GM12878 (cell line): ENCODE data around the gene GRIK4.

ENCODE experiments used
- EP300 ChIP-seq, 2 experiments: fragments of 150-350 bp in 1 of 2; IDR thresholded peaks; 2 replicates each; pipeline ENCODE4 v1.6.1; 2011 to 2012; ENCODE audit warnings: low read depth in 2 of 2, low read length in 2 of 2, borderline replicate concordance in 1 of 2, improper control_type of control experiment in 1 of 2, inconsistent platforms in 1 of 2; ENCODE audit not compliant: control insufficient read depth in 1 of 2
- HDAC2 ChIP-seq: fragments of 200-600 bp; sonication (generic); IDR thresholded peaks from 2 replicates; pipeline ENCODE4 v1.6.1; 2017
- JUNB ChIP-seq: IDR thresholded peaks from 2 replicates; pipeline ENCODE4 v1.6.1; 2016; ENCODE audit warnings: antibody characterized with exemption, mild to moderate bottlenecking
- KDM1A ChIP-seq: fragments of 200-600 bp; sonication (generic); IDR thresholded peaks from 2 replicates; pipeline ENCODE4 v1.6.1; 2016; ENCODE audit warnings: borderline replicate concordance
- LARP7 ChIP-seq: fragments of 450-650 bp; IDR thresholded peaks from 2 replicates; pipeline ENCODE4 v1.6.1; 2017; ENCODE audit warnings: mild to moderate bottlenecking
- NFIC ChIP-seq: IDR thresholded peaks from 2 replicates; pipeline ENCODE4 v1.6.1; 2012; ENCODE audit warnings: low read depth, mild to moderate bottlenecking, inconsistent platforms, low read length, moderate library complexity
- NRF1 ChIP-seq: conservative IDR thresholded peaks from 2 replicates; pipeline ENCODE4 v1.6.1; 2011; ENCODE audit warnings: mild to moderate bottlenecking, low read depth, low read length, improper control_type of control experiment
- POLR2A ChIP-seq: IDR thresholded peaks from 2 replicates; pipeline ENCODE4 v1.6.1; 2011; ENCODE audit warnings: low read depth, mild to moderate bottlenecking, low read length
- RAD21 ChIP-seq: IDR thresholded peaks from 2 replicates; pipeline ENCODE4 v1.6.1; 2011; ENCODE audit warnings: mild to moderate bottlenecking, low read depth, low read length, moderate library complexity; ENCODE audit not compliant: insufficient read depth
- TAF1 ChIP-seq: IDR thresholded peaks from 2 replicates; pipeline ENCODE4 v1.6.1; 2011; ENCODE audit warnings: mild to moderate bottlenecking, low read depth, low read length, borderline replicate concordance
- TARDBP ChIP-seq: IDR thresholded peaks from 2 replicates; pipeline ENCODE4 v1.6.1; 2016; ENCODE audit warnings: borderline replicate concordance
- TCF7 ChIP-seq: IDR thresholded peaks from 2 replicates; pipeline ENCODE4 v1.6.1; 2014; ENCODE audit warnings: antibody characterized with exemption, borderline replicate concordance
- TF ChIP-seq, protein P1 (sequence below), 3 experiments: IDR thresholded peaks in 2 of 3; conservative IDR thresholded peaks in 1 of 3; 2 replicates each; pipeline ENCODE4 v1.5.1; 2011; ENCODE audit warnings: low read depth in 3 of 3, low read length in 3 of 3, mild to moderate bottlenecking in 3 of 3, control low read depth in 2 of 3, moderate library complexity in 2 of 3, inconsistent platforms in 1 of 3, mixed read lengths in 1 of 3; ENCODE audit not compliant: control insufficient read depth in 2 of 3, insufficient read depth in 1 of 3; ENCODE audit errors: extremely low read depth in 1 of 3
- TF ChIP-seq, protein P2 (sequence below): IDR thresholded peaks from 2 replicates; pipeline ENCODE4 v1.6.1; 2011; ENCODE audit warnings: low read depth, mild to moderate bottlenecking, low read length, moderate library complexity, borderline replicate concordance; ENCODE audit errors: extremely low read depth

DNA sequence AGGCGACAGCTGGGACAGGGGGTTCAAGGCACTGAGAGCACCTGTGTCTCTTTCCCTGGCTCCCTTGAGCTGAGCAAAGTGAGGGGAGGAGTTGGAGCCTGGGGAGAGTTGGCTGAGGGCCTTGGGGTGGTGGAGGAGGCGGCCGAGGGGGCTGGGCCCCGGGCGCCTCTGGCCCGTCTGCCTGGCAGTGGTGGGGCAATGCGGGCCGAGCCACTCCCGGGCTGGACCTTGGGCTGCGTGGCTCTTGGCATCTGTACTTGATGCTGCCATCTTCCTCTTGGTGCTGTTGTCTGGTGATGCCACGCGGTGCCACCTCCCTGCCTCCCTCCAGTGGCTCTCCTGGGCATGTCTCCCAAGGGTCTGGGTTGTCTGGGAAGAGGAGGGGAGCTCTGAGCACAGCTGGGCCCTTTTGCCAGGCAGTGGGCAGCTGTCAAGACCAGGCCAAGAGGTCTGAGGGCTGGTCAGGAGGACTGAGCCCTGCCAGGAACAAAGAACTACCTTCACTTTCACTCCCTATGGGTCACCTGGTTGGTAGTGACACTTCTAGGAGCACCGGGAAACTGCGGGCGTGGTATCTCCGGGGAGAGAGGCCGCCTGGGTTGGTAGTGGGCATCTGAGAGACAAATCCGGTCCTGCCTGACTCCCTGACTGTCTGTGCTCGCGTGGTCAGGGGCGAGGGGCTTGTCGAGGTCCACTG, 1.3 kb downstream of the GRIK4 start:
- TF ChIP-seq NFIC (no peak), KDM1A (no peak), RAD21 (no peak), TCF7 (no peak), HDAC2 (no peak), TAF1 (no peak), JUNB (no peak), LARP7 (no peak), NRF1 (no peak), TARDBP (no peak), POLR2A (no peak), EP300 (IDR thresholded peaks at IDR 0.05; ENCODE audit: borderline replicate concordance in 1 of 2, control insufficient read depth in 1 of 2, low read depth in 2 of 2, low read length in 2 of 2) (no peak)
- TF ChIP-seq, protein P1, sequence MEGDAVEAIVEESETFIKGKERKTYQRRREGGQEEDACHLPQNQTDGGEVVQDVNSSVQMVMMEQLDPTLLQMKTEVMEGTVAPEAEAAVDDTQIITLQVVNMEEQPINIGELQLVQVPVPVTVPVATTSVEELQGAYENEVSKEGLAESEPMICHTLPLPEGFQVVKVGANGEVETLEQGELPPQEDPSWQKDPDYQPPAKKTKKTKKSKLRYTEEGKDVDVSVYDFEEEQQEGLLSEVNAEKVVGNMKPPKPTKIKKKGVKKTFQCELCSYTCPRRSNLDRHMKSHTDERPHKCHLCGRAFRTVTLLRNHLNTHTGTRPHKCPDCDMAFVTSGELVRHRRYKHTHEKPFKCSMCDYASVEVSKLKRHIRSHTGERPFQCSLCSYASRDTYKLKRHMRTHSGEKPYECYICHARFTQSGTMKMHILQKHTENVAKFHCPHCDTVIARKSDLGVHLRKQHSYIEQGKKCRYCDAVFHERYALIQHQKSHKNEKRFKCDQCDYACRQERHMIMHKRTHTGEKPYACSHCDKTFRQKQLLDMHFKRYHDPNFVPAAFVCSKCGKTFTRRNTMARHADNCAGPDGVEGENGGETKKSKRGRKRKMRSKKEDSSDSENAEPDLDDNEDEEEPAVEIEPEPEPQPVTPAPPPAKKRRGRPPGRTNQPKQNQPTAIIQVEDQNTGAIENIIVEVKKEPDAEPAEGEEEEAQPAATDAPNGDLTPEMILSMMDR (IDR thresholded peaks at IDR 0.05 in 2 of 3, conservative IDR thresholded peaks at IDR 0.05 in 1 of 3; ENCODE audit: control insufficient read depth in 2 of 3, extremely low read depth in 1 of 3, insufficient read depth in 1 of 3, low read depth in 3 of 3, low read length in 3 of 3) = no peak
- TF ChIP-seq, protein P2, sequence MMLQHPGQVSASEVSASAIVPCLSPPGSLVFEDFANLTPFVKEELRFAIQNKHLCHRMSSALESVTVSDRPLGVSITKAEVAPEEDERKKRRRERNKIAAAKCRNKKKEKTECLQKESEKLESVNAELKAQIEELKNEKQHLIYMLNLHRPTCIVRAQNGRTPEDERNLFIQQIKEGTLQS = no peak
